Fibroblast of lung (primary cell): ENCODE measurements around the gene LRCH3.

Experiments used
- CTCF ChIP-seq, 2 donors: IDR thresholded peaks in 1 of 2; conservative IDR thresholded peaks in 1 of 2; 1 replicate in 1 of 2; 2 replicates in 1 of 2; pipeline ENCODE4 v1.5.1; 2011 to 2012; ENCODE audit warnings: low read length in 2 of 2, control low read depth in 1 of 2, inconsistent platforms in 1 of 2, low read depth in 1 of 2, mild to moderate bottlenecking in 1 of 2
- EZH2 ChIP-seq: IDR thresholded peaks from 2 replicates; pipeline ENCODE4 v1.5.1; 2012; ENCODE audit warnings: low read length, control low read depth, mild to moderate bottlenecking; ENCODE audit errors: missing control alignments

DNA sequence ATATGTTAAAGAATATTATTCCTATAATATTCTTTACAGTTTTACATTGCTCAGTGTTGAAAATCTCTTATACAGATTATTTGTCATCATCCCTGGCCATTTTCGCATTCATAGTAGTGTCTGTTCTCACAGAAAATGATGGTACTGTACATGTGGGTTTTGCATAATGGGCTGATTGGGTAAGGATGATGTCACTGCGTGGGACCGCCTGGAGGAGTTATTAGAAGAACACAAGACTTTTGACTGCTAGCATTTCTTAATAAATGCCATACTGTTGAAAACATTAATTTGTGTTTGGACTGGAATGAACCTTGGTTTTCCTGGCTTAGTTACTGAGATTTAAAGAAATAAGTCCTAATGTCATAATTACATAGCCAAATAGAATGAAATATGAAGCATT is 20.3 kb downstream of the LRCH3 start:
- no peak for TF ChIP-seq CTCF (conservative IDR thresholded peaks at IDR 0.05 in 1 of 2, IDR thresholded peaks at IDR 0.05 in 1 of 2; ENCODE audit: low read depth in 1 of 2, low read length in 2 of 2)
- TF ChIP-seq EZH2: no peak
